ENCODE measurements around the gene FNDC1.

GRCh38 chr6:159161839-159162238, 7.4 kb upstream of the FNDC1 start:
- TF ChIP-seq CTCF (IDR thresholded peaks at IDR 0.05) (no peak), POLR2A (IDR thresholded peaks at IDR 0.05) (no peak)

Measured in thyroid gland (tissue), 4 donors.